OCI-LY1 (cell line): ENCODE results near the gene SLC23A2.

Source experiments
- CTCF ChIP-seq: fragments of 200-600 bp; sonication (generic), shearing (Covaris generic); IDR thresholded peaks from 2 replicates; pipeline ENCODE4 v1.5.1; 2017; ENCODE audit warnings: mild to moderate bottlenecking, antibody characterized with exemption, low read length, moderate library complexity, mixed read lengths
- EZH2 ChIP-seq: fragments of 200-600 bp; sonication (generic), shearing (Covaris generic); IDR thresholded peaks from 2 replicates; pipeline ENCODE4 v1.8.0; 2017; ENCODE audit warnings: borderline replicate concordance, mixed run types, mild to moderate bottlenecking, antibody characterized with exemption, low read length, moderate library complexity, mixed read lengths

DNA sequence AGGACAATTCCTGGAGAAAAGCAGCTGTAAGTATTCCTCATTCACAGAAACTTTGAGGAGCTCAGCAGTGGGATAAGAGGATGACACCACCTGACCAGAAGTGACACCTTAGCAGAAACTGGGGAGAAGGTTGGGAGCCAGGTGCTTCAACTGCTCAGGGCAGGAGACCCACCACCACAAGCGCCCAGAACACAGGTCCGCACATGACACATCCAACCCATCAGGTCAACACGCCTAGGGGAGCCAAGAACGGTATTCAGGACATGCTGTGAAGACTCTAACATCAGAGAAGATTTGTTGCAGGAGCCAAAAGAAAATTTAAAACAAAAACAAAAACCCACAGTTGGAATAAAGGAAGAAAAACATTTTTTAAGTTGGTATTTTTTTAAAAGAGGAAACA, 50.5 kb downstream of the SLC23A2 start:
- TF ChIP-seq CTCF, result no peak
- TF ChIP-seq EZH2, result no peak
